Erythroblast (primary cell): Measurements from ENCODE around the gene ARMC6.
"Not testable (repeated sequence)": the region's sequence is repeated elsewhere in the genome, so short reads cannot be mapped to it uniquely, and the experiment has no call there.

Experiments
- DNase-seq, 2 experiments: peaks; one replicate each; lab custom pipeline; 2025; lab: John Stamatoyannopoulos, UW
- GATA1 ChIP-seq: IDR thresholded peaks from 2 replicates; pipeline ENCODE4 v1.6.1; 2011; ENCODE audit warnings: low read depth, mild to moderate bottlenecking, control low read depth, low read length, moderate library complexity
- POLR2A ChIP-seq: IDR thresholded peaks from 2 replicates; pipeline ENCODE4 v1.6.1; 2011; ENCODE audit warnings: mild to moderate bottlenecking, low read length

Gene ARMC6

GRCh38 chr19:18999016-18999758 is 34.2 kb upstream of the ARMC6 start:
- no peak for TF ChIP-seq GATA1
- no peak for TF ChIP-seq POLR2A
- no peak for DNase-seq

GRCh38 chr19:18999896-19000620 is 33.3 kb upstream of the ARMC6 start:
- TF ChIP-seq POLR2A (no peak), GATA1 (no peak)
- peak in 1 of 2 experiments; percentile 19 for DNase-seq

- no peak for DNase-seq
- TF ChIP-seq GATA1 (no peak), POLR2A (no peak)
These were observed 29.3 kb upstream of the ARMC6 start for GRCh38 chr19:19004144-19004543.

GRCh38 chr19:19006213-19006612 is 27.2 kb upstream of the ARMC6 start:
- no peak for TF ChIP-seq POLR2A
- no peak for TF ChIP-seq GATA1

GRCh38 chr19:19009951-19010350 is 23.5 kb upstream of the ARMC6 start:
- TF ChIP-seq GATA1 = no peak
- DNase-seq = no peak

More at GRCh38 chr19:19006213-19006612, 27.2 kb upstream of the ARMC6 start:
- no peak for DNase-seq

GRCh38 chr19:19010551-19010950 is 22.9 kb upstream of the ARMC6 start:
- no peak for DNase-seq

GRCh38 chr19:19021115-19021514 is 12.3 kb upstream of the ARMC6 start:
- DNase-seq = no peak

More at GRCh38 chr19:19010551-19010950, 22.9 kb upstream of the ARMC6 start:
- TF ChIP-seq GATA1 (no peak), POLR2A (no peak)

GRCh38 chr19:19022380-19022961 is 10.9 kb upstream of the ARMC6 start:
- no peak for TF ChIP-seq POLR2A
- TF ChIP-seq GATA1 = no peak
- no peak for DNase-seq

More at GRCh38 chr19:19021115-19021514, 12.3 kb upstream of the ARMC6 start:
- TF ChIP-seq GATA1 = no peak
- TF ChIP-seq POLR2A = no peak

- not testable (repeated sequence) for DNase-seq
These were observed 10.0 kb upstream of the ARMC6 start for GRCh38 chr19:19023376-19023775.

- DNase-seq = no peak
- TF ChIP-seq GATA1 = no peak
- no peak for TF ChIP-seq POLR2A
These were observed 7.5 kb upstream of the ARMC6 start for GRCh38 chr19:19025861-19026260.

GRCh38 chr19:19026299-19026971 is 7.0 kb upstream of the ARMC6 start:
- TF ChIP-seq GATA1 (no peak), POLR2A (no peak)
- no peak for DNase-seq

GRCh38 chr19:19027228-19027627 is 6.2 kb upstream of the ARMC6 start:
- TF ChIP-seq POLR2A = no peak
- no peak for TF ChIP-seq GATA1
- DNase-seq = no peak

GRCh38 chr19:19028526-19028925 is 4.9 kb upstream of the ARMC6 start:
- DNase-seq = no peak
- TF ChIP-seq GATA1 (no peak), POLR2A (no peak)

GRCh38 chr19:19031891-19032290 is 1.5 kb upstream of the ARMC6 start:
- DNase-seq = no peak
- TF ChIP-seq POLR2A (no peak), GATA1 (no peak)
